Kidney epithelial cell (primary cell): ENCODE results near the gene KSR2. TPM values are rescaled to one million over a fixed set of nuclear protein-coding genes. Genes with fewer than 3 reads are reported as not detected.

Source experiments
- DNase-seq: peaks from one replicate; pipeline ENCODE4 v3.0.0-alpha.2; 2010; ENCODE audit warnings: low read depth
- H3K27me3 ChIP-seq: 2 replicates; pipeline ENCODE4 v1.6.0; 2011; ENCODE audit warnings: low read length; ENCODE audit not compliant: control insufficient read depth, insufficient read depth
- H3K36me3 ChIP-seq: 2 replicates; pipeline ENCODE4 v1.5.1; 2011; ENCODE audit warnings: low read length; ENCODE audit not compliant: control insufficient read depth, insufficient read depth
- H3K4me3 ChIP-seq: 2 replicates; pipeline ENCODE4 v1.5.1; 2011; ENCODE audit warnings: low read depth, mild to moderate bottlenecking, control low read depth, low read length
- total RNA-seq: library from RNA; depleted of rRNA; stranded (reverse); fragments of >200 nt; gene quantifications from 2 replicates; pipeline ENCODE4 v1.2.3, GENCODE V29; 2015
- TF ChIP-seq, protein P1 (sequence below): IDR thresholded peaks from 2 replicates; pipeline ENCODE4 v1.5.1; 2011; ENCODE audit warnings: mild to moderate bottlenecking, moderate library complexity, low read length, control low read depth, inconsistent platforms; ENCODE audit not compliant: insufficient read depth, poor library complexity, severe bottlenecking

The KSR2 gene
- total RNA-seq, 1 donor from 2014 or later: 0.29 TPM

DNA sequence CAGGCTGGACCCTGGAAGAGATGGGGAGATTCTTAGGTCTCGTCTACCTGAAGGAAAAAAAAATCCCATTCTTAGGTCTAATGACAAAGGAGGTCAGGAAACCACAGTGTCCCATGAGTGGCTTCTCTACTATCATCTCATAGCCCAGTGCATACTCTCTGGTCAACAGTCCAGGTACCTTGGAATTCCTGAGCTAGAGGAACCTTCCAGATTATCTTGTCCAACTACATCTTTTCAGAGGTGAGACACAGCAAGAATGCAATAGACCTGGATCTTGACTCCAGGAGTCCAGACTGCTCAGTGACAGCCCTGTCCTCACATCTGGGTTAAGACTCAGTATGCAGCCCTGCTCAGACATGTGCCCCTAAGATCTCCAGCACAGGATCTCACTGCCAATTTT, 429.9 kb downstream of the KSR2 start:
- Histone ChIP-seq H3K4me3 (no peak overlapping the region), H3K27me3 (no peaks in the 10 kb centered on the region), H3K36me3 (no peaks in the 10 kb centered on the region)
- TF ChIP-seq, protein P1, sequence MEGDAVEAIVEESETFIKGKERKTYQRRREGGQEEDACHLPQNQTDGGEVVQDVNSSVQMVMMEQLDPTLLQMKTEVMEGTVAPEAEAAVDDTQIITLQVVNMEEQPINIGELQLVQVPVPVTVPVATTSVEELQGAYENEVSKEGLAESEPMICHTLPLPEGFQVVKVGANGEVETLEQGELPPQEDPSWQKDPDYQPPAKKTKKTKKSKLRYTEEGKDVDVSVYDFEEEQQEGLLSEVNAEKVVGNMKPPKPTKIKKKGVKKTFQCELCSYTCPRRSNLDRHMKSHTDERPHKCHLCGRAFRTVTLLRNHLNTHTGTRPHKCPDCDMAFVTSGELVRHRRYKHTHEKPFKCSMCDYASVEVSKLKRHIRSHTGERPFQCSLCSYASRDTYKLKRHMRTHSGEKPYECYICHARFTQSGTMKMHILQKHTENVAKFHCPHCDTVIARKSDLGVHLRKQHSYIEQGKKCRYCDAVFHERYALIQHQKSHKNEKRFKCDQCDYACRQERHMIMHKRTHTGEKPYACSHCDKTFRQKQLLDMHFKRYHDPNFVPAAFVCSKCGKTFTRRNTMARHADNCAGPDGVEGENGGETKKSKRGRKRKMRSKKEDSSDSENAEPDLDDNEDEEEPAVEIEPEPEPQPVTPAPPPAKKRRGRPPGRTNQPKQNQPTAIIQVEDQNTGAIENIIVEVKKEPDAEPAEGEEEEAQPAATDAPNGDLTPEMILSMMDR: no peak
- no peak for DNase-seq

DNA sequence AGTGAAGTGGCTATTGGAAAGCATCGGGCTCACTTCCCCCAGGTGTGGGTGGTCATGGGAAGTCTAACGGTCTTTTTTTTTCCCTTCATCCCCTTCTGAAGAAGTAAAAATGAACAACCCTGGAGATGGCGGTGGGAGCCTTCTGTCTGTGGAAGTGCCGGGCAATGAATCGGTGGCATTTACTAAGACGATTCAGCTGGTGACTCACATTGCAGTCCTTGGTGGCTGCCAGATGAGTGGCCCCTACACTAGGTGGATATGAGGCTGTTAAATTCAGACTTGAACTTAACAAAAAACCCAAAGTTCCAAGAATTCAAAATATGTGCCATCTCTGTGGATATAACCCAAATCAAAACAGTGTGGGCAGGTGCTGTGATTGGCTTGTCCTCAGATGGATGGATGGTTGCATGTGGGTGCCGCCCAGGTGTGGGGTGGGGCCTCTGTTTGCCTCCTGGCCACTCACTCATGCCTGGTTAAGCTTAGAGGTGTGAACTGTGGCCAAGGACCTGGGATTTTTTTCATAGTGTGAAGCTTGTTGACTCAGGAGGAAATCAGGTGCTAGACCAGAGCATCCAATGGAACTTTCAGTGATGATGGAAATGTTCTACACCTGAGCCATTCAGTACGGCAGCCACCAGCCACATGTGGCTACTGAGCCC, 430.6 kb downstream of the KSR2 start:
- H3K36me3 ChIP-seq: no peaks in the 10 kb centered on the region
- TF ChIP-seq, protein P1: no peak
- DNase-seq: no peak
- no peaks in the 10 kb centered on the region for H3K27me3 ChIP-seq
- no peak overlapping the region for H3K4me3 ChIP-seq

DNA sequence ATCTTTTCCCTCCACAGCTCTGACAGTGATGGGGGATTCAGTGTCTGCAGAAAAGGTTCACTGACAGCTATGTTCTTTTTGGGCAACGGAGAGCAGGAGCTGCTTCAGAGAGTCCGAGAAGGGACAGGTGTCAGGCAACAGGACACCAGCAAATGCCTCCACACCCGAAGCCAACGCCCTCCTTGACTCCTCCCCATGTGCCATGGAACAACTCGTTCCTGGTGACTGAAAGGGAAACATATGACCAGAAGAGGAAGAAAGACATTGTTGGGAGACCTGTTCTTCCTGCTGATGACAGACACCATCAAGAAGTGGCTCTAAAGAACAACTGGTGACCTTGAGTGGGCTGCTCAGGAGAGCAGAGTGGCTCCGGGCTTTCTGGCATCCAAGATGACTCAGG, 435.1 kb downstream of the KSR2 start:
- TF ChIP-seq, protein P1: no peak
- no peak for DNase-seq
- no peak overlapping the region for H3K4me3 ChIP-seq

DNA sequence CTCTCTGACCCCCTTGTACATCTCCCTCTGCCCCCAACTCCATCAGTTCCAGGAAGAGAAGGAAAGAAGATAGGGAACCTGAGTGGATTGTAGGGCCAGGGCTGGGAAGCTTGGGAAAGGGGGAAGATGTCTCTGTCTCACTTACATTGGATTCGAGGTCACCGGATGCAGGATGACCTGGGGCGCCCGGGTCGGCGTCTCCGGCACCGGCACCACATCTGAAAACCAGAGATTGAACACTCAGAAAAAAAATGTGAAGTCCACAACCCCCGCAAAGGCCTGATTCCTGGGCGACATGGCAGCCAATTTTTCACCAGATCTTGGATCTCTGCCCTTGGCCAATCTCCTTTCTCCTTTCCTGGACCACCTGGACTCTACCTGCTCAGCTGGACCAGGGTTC, 438.0 kb downstream of the KSR2 start:
- H3K4me3 ChIP-seq: no peak overlapping the region
- H3K27me3 ChIP-seq: no peaks in the 10 kb centered on the region
- no peaks in the 10 kb centered on the region for H3K36me3 ChIP-seq
- no peak for DNase-seq
- TF ChIP-seq, protein P1: no peak

More for the DNA sequence above, 435.1 kb downstream of the KSR2 start:
- H3K27me3 ChIP-seq: no peaks in the 10 kb centered on the region
- no peaks in the 10 kb centered on the region for H3K36me3 ChIP-seq

DNA sequence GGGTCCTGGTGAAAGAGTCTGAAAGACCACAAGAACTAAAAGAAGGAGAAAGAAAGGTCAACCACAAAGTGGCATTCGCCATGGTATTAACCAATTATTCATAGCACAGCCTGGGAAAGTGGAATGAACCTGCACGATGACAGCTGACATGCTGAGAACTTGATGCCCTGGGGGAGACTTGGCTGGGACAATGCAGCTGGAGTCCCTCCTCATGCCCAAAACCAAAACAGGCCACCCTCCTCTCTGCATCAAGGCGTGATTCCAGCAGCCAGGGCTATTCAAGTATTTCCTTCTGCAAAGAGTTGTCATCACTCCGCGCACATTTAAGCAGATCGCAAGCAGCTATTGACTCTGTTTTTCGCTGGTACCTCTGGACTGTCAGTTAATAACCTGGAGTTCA, 440.3 kb downstream of the KSR2 start:
- no peak for DNase-seq
- Histone ChIP-seq H3K36me3 (no peaks in the 10 kb centered on the region), H3K4me3 (no peak overlapping the region), H3K27me3 (no peaks in the 10 kb centered on the region)
- TF ChIP-seq, protein P1: no peak

DNA sequence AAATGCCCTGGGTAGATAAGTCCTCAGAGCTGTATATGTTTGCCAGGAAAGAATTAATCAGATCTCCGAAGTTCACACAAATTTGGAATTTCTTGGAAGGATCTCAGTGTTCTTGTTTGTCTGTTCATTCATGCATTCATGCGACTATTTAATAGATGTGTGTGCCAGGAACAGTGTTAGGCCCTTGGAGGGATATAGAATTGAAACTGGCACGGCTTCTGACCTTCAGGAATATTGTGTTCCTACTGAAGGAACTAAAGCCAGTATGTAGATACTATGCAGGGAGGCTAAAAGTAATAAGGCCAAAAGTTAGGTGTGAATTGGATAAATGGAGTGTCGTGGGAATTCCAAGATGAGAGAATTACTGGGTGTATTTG, 441.3 kb downstream of the KSR2 start:
- H3K36me3 ChIP-seq: no peaks in the 10 kb centered on the region
- H3K27me3 ChIP-seq: no peaks in the 10 kb centered on the region
- no peak overlapping the region for H3K4me3 ChIP-seq
- TF ChIP-seq, protein P1: no peak
- no peak for DNase-seq
